ENCODE results near the gene FNDC4.

FNDC4 gene

DNA sequence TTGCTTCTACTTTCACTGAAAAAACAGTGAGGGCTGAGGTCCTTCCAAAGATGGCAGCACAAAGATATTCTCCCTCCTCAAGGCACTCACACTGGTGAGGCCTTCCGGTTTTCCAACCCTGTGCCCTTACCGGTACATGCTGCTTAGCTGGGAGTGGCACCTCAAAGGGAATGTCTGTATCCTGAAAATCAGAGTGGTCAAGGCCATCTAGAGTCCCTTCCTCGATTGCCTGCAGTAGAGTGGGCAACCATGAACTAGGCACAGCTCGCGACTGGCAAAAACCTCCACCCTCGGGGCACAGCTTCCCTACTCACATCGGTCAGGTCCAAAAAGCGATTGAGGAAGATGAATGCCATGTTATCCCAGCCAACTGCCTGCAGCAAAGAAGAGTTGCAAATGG lies 49.4 kb downstream of the FNDC4 start:
- TF ChIP-seq, protein P1, sequence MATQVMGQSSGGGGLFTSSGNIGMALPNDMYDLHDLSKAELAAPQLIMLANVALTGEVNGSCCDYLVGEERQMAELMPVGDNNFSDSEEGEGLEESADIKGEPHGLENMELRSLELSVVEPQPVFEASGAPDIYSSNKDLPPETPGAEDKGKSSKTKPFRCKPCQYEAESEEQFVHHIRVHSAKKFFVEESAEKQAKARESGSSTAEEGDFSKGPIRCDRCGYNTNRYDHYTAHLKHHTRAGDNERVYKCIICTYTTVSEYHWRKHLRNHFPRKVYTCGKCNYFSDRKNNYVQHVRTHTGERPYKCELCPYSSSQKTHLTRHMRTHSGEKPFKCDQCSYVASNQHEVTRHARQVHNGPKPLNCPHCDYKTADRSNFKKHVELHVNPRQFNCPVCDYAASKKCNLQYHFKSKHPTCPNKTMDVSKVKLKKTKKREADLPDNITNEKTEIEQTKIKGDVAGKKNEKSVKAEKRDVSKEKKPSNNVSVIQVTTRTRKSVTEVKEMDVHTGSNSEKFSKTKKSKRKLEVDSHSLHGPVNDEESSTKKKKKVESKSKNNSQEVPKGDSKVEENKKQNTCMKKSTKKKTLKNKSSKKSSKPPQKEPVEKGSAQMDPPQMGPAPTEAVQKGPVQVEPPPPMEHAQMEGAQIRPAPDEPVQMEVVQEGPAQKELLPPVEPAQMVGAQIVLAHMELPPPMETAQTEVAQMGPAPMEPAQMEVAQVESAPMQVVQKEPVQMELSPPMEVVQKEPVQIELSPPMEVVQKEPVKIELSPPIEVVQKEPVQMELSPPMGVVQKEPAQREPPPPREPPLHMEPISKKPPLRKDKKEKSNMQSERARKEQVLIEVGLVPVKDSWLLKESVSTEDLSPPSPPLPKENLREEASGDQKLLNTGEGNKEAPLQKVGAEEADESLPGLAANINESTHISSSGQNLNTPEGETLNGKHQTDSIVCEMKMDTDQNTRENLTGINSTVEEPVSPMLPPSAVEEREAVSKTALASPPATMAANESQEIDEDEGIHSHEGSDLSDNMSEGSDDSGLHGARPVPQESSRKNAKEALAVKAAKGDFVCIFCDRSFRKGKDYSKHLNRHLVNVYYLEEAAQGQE (IDR thresholded peaks at IDR 0.05; ENCODE audit: insufficient read depth in 1 of 2, low read depth in 2 of 2, low read length in 2 of 2): no peak
- TF ChIP-seq FOXP2 (optimal IDR thresholded peaks at IDR 0.05; ENCODE audit: borderline replicate concordance, extremely low read depth, extremely low read length, insufficient read depth) (no peak), POLR2AphosphoS5 (IDR thresholded peaks at IDR 0.05; ENCODE audit: low read depth, low read length) (no peak), TAF1 (IDR thresholded peaks at IDR 0.05; ENCODE audit: borderline replicate concordance, insufficient read depth, low read length) (no peak), SIN3A (IDR thresholded peaks at IDR 0.05; ENCODE audit: borderline replicate concordance, insufficient read depth, low read length) (no peak)

DNA sequence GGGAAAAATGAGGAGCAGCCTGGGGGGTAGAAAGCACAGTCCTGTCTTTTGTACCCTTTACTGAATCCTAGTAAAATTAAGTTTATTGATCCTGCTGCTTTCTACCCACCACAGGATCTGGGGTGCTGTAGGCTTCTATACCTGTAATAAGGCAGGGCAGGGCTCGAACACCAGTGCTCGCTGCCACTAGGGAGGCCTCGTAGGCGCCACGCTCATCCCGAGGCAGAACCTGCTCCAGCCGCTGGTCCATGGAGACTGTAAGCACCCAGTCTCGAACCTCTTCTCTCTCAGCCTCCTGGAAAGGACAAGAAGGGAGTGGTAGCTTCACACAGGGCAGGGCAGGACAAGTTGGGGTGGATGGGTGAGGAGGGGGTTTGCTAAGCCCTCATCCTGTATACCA lies 49.8 kb downstream of the FNDC4 start:
- TF ChIP-seq POLR2AphosphoS5 (IDR thresholded peaks at IDR 0.05; ENCODE audit: low read depth, low read length) (no peak), TAF1 (IDR thresholded peaks at IDR 0.05; ENCODE audit: borderline replicate concordance, insufficient read depth, low read length) (no peak), FOXP2 (optimal IDR thresholded peaks at IDR 0.05; ENCODE audit: borderline replicate concordance, extremely low read depth, extremely low read length, insufficient read depth) (no peak), SIN3A (IDR thresholded peaks at IDR 0.05; ENCODE audit: borderline replicate concordance, insufficient read depth, low read length) (no peak)
- TF ChIP-seq, protein P1 (IDR thresholded peaks at IDR 0.05; ENCODE audit: insufficient read depth in 1 of 2, low read depth in 2 of 2, low read length in 2 of 2): no peak

DNA sequence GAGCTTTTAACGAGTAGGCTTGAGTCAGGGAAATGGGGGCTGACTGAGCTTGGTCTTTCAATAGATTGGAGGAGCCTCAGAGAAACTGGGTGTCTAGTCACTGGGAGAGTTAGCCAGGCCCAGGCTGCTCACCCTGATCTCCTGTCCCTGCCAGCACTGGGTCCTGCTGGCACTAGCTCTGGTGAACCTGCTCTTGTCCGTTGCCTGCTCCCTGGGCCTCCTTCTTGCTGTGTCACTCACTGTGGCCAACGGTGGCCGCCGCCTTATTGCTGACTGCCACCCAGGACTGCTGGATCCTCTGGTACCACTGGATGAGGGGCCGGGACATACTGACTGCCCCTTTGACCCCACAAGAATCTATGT lies 52.1 kb downstream of the FNDC4 start:
- no peak for TF ChIP-seq FOXP2 (optimal IDR thresholded peaks at IDR 0.05; ENCODE audit: borderline replicate concordance, extremely low read depth, extremely low read length, insufficient read depth)
- TF ChIP-seq TAF1 (IDR thresholded peaks at IDR 0.05; ENCODE audit: borderline replicate concordance, insufficient read depth, low read length): no peak
- no peak for TF ChIP-seq POLR2AphosphoS5 (IDR thresholded peaks at IDR 0.05; ENCODE audit: low read depth, low read length)
- TF ChIP-seq, protein P1 (IDR thresholded peaks at IDR 0.05; ENCODE audit: insufficient read depth in 1 of 2, low read depth in 2 of 2, low read length in 2 of 2): no peak
- no peak for TF ChIP-seq SIN3A (IDR thresholded peaks at IDR 0.05; ENCODE audit: borderline replicate concordance, insufficient read depth, low read length)

DNA sequence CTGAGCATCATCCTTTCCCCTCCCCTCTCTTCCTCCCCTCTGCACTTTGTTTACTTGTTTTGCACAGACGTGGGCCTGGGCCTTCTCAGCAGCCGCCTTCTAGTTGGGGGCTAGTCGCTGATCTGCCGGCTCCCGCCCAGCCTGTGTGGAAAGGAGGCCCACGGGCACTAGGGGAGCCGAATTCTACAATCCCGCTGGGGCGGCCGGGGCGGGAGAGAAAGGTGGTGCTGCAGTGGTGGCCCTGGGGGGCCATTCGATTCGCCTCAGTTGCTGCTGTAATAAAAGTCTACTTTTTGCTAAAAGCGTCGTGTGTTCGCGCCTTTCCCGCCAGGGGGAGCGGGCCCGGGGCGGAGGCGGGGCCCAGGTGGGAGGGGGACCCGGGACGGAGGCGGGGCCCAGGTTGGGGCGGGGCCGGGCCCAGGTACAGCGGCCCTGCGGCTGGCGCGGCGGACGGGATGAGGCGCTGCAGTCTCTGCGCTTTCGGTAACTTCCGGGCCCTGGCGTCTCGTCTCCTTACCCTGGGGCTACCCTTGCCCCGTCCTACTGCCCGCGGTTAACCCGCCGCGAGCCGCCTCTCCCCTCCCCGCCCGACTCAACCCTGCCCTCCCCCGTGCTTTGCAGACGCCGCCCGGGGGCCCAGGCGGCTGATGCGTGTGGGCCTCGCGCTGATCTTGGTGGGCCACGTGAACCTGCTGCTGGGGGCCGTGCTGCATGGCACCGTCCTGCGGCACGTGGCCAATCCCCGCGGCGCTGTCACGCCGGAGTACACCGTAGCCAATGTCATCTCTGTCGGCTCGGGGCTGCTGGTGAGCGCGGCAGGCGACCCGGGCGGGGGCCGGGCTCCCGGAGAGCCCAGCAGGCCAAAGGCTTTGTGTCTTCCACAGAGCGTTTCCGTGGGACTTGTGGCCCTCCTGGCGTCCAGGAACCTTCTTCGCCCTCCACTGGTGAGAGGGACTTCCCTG lies 52.8 kb downstream of the FNDC4 start, which contains the start of gene KRTCAP3:
TSS of gene KRTCAP3 (plus strand) at position 424 of the 962 bp plus-strand sequence. CDS start at position 456, 32 bp downstream.
- no peak for TF ChIP-seq SIN3A (IDR thresholded peaks at IDR 0.05; ENCODE audit: borderline replicate concordance, insufficient read depth, low read length)
- TF ChIP-seq, protein P1 (IDR thresholded peaks at IDR 0.05; ENCODE audit: insufficient read depth in 1 of 2, low read depth in 2 of 2, low read length in 2 of 2): no peak
- no peak for TF ChIP-seq POLR2AphosphoS5 (IDR thresholded peaks at IDR 0.05; ENCODE audit: low read depth, low read length)
- TF ChIP-seq TAF1 (IDR thresholded peaks at IDR 0.05; ENCODE audit: borderline replicate concordance, insufficient read depth, low read length): no peak
- TF ChIP-seq FOXP2 (optimal IDR thresholded peaks at IDR 0.05; ENCODE audit: borderline replicate concordance, extremely low read depth, extremely low read length, insufficient read depth): no peak
